GM23338 (cell line): ENCODE results near the gene SPRYD4. TPM values are rescaled to one million over a fixed set of nuclear protein-coding genes. Genes with fewer than 3 reads are reported as not detected.

Source experiments
- ATAC-seq: fragments of 200-7000 bp; cut with Tn5 transposase; 3 replicates; pipeline ENCODE4 v1.9.1; 2020
- DNase-seq: peaks from one replicate; pipeline ENCODE4 v3.0.0-alpha.2; 2015; ENCODE audit warnings: low spot score
- H2AFZ ChIP-seq: fragments of 200-600 bp; sonication (generic); 2 replicates; pipeline ENCODE4 v1.8.0; 2016; ENCODE audit warnings: antibody characterized with exemption, mild to moderate bottlenecking, moderate library complexity
- H3F3A ChIP-seq: fragments of 200-600 bp; sonication (generic); replicated peaks from 2 replicates; pipeline ENCODE4 v1.8.0; 2017; ENCODE audit warnings: antibody characterized with exemption, mixed run types, low read depth
- H3K27ac ChIP-seq: fragments of 200-600 bp; sonication (generic); 2 replicates; pipeline ENCODE4 v1.6.1; 2016; ENCODE audit warnings: low read depth
- H3K27me3 ChIP-seq: fragments of 200-600 bp; sonication (generic); 2 replicates; pipeline ENCODE4 v1.8.0; 2016; ENCODE audit warnings: mild to moderate bottlenecking, mixed run types, moderate library complexity; ENCODE audit not compliant: insufficient read depth
- H3K36me3 ChIP-seq: fragments of 200-600 bp; sonication (generic); 2 replicates; pipeline ENCODE4 v1.8.0; 2016; ENCODE audit warnings: mild to moderate bottlenecking; ENCODE audit not compliant: insufficient read depth
- H3K4me1 ChIP-seq: fragments of 200-600 bp; sonication (generic); 2 replicates; pipeline ENCODE4 v1.8.0; 2016; ENCODE audit warnings: mild to moderate bottlenecking, moderate library complexity; ENCODE audit not compliant: insufficient read depth
- H3K4me2 ChIP-seq: fragments of 200-600 bp; sonication (generic); 2 replicates; pipeline ENCODE4 v1.7.1; 2017; ENCODE audit warnings: mixed run types
- H3K4me3 ChIP-seq: fragments of 200-600 bp; sonication (generic); 2 replicates; pipeline ENCODE4 v1.6.1; 2016; ENCODE audit warnings: mixed run types
- H3K79me2 ChIP-seq: fragments of 200-600 bp; sonication (generic); replicated peaks from 2 replicates; pipeline ENCODE4 v1.8.0; 2017; ENCODE audit warnings: mild to moderate bottlenecking; ENCODE audit not compliant: insufficient read depth
- H3K9me2 ChIP-seq: fragments of 200-600 bp; sonication (generic); 2 replicates; pipeline ENCODE4 v1.8.0; 2017; ENCODE audit not compliant: insufficient read depth
- H4K20me1 ChIP-seq: fragments of 200-600 bp; sonication (generic); replicated peaks from 2 replicates; pipeline ENCODE4 v1.8.0; 2017; ENCODE audit warnings: mild to moderate bottlenecking; ENCODE audit not compliant: insufficient read depth
- H3K27ac Mint-ChIP-seq: 2 replicates; pipeline ENCODE4 v1.8.0; 2020; ENCODE audit warnings: inconsistent platforms, mild to moderate bottlenecking, moderate library complexity, mixed read lengths
- H3K27me3 Mint-ChIP-seq: 3 replicates; pipeline ENCODE4 v1.8.0; 2022; ENCODE audit warnings: low read depth, mild to moderate bottlenecking, moderate library complexity, mixed read lengths, inconsistent platforms; ENCODE audit not compliant: insufficient read depth, poor library complexity
- H3K36me3 Mint-ChIP-seq: 3 replicates; pipeline ENCODE4 v1.8.0; 2021; ENCODE audit warnings: low read depth, mild to moderate bottlenecking, inconsistent platforms, moderate library complexity, mixed read lengths
- H3K4me1 Mint-ChIP-seq: 3 replicates; pipeline ENCODE4 v1.8.0; 2020; ENCODE audit warnings: mild to moderate bottlenecking, inconsistent platforms, mixed read lengths
- H3K4me3 Mint-ChIP-seq: 3 replicates; pipeline ENCODE4 v1.8.0; 2021; ENCODE audit warnings: moderate library complexity, mild to moderate bottlenecking, inconsistent platforms, mixed read lengths
- H3K9me3 Mint-ChIP-seq: 3 replicates; pipeline ENCODE4 v1.8.0; 2020; ENCODE audit warnings: moderate library complexity, mild to moderate bottlenecking, inconsistent platforms, mixed read lengths
- CREB1 ChIP-seq: fragments of 250-450 bp; sonication (Bioruptor Pico); IDR thresholded peaks from 2 replicates; pipeline ENCODE4 v1.5.0; 2020; ENCODE audit warnings: low read depth, mild to moderate bottlenecking, moderate library complexity
- EZH2 ChIP-seq: fragments of 200-600 bp; sonication (generic); IDR thresholded peaks from one replicate; pipeline ENCODE4 v1.8.0; 2017; ENCODE audit warnings: antibody characterized with exemption, mild to moderate bottlenecking, low read depth; ENCODE audit not compliant: unreplicated experiment
- EZH2phosphoT487 ChIP-seq: fragments of 200-600 bp; sonication (generic); IDR thresholded peaks from one replicate; pipeline ENCODE4 v1.8.1; 2018; ENCODE audit warnings: antibody characterized with exemption; ENCODE audit not compliant: unreplicated experiment
- JUNB ChIP-seq: IDR thresholded peaks from one replicate; pipeline ENCODE4 v1.6.1; 2016; ENCODE audit warnings: antibody characterized with exemption; ENCODE audit not compliant: unreplicated experiment
- ZNF331 ChIP-seq: fragments of 250-450 bp; sonication (Bioruptor Pico); IDR thresholded peaks from 2 replicates; pipeline ENCODE4 v1.5.0; 2020; ENCODE audit warnings: low read depth, mild to moderate bottlenecking, moderate library complexity
- polyA plus RNA-seq: library from polyadenylated mRNA; unstranded; fragments of >200 nt; fragmentation: Nextera tagmentation; extraction: Ambion mirVana; gene quantifications from 2 replicates; pipeline ENCODE4 v1.2.1, GENCODE V29; 2016
- total RNA-seq: library from RNA; depleted of rRNA; stranded (reverse); fragments of >200 nt; shearing (Covaris generic); gene quantifications from 2 replicates; pipeline ENCODE4 v1.2.3, GENCODE V29; 2014
- TF ChIP-seq, protein P1 (sequence below): fragments of 250-450 bp; sonication (Bioruptor Pico); IDR thresholded peaks from 2 replicates; pipeline ENCODE4 v1.5.0; 2020; ENCODE audit warnings: mild to moderate bottlenecking, moderate library complexity
- TF ChIP-seq, protein P2 (sequence below), 2 experiments: fragments of 200-600 bp in 1 of 2; sonication (generic) in 1 of 2; conservative IDR thresholded peaks; 2 replicates each; pipeline versions ENCODE4 v1.5.1 to v1.6.1; 2016 to 2017; ENCODE audit warnings: antibody characterized with exemption in 2 of 2, low read depth in 2 of 2, mild to moderate bottlenecking in 2 of 2, moderate library complexity in 1 of 2

Gene SPRYD4
- total and polyA plus RNA-seq, 2 experiments from 2014 or later: 2.1 to 3.1 TPM

DNA sequence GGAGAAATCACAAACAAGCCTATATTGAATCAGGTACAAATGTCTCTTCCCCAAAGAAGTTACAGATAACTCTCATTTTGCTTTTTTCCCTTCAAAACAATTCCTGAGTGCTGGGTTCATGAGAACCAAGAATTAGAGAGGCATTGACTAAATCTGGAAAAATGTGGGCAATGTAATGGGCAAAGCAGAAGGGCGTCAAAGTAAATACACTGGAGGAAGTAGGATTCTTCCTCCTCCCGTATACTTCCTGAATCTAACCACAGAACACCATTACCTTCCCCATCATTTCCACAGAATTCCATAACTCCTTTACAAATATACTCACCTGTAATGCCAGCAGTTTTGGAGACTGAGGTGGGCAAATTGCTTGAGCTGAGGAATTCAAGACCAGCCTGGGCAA, 50.2 kb downstream of the SPRYD4 start (continued):
- TF ChIP-seq, protein P1, sequence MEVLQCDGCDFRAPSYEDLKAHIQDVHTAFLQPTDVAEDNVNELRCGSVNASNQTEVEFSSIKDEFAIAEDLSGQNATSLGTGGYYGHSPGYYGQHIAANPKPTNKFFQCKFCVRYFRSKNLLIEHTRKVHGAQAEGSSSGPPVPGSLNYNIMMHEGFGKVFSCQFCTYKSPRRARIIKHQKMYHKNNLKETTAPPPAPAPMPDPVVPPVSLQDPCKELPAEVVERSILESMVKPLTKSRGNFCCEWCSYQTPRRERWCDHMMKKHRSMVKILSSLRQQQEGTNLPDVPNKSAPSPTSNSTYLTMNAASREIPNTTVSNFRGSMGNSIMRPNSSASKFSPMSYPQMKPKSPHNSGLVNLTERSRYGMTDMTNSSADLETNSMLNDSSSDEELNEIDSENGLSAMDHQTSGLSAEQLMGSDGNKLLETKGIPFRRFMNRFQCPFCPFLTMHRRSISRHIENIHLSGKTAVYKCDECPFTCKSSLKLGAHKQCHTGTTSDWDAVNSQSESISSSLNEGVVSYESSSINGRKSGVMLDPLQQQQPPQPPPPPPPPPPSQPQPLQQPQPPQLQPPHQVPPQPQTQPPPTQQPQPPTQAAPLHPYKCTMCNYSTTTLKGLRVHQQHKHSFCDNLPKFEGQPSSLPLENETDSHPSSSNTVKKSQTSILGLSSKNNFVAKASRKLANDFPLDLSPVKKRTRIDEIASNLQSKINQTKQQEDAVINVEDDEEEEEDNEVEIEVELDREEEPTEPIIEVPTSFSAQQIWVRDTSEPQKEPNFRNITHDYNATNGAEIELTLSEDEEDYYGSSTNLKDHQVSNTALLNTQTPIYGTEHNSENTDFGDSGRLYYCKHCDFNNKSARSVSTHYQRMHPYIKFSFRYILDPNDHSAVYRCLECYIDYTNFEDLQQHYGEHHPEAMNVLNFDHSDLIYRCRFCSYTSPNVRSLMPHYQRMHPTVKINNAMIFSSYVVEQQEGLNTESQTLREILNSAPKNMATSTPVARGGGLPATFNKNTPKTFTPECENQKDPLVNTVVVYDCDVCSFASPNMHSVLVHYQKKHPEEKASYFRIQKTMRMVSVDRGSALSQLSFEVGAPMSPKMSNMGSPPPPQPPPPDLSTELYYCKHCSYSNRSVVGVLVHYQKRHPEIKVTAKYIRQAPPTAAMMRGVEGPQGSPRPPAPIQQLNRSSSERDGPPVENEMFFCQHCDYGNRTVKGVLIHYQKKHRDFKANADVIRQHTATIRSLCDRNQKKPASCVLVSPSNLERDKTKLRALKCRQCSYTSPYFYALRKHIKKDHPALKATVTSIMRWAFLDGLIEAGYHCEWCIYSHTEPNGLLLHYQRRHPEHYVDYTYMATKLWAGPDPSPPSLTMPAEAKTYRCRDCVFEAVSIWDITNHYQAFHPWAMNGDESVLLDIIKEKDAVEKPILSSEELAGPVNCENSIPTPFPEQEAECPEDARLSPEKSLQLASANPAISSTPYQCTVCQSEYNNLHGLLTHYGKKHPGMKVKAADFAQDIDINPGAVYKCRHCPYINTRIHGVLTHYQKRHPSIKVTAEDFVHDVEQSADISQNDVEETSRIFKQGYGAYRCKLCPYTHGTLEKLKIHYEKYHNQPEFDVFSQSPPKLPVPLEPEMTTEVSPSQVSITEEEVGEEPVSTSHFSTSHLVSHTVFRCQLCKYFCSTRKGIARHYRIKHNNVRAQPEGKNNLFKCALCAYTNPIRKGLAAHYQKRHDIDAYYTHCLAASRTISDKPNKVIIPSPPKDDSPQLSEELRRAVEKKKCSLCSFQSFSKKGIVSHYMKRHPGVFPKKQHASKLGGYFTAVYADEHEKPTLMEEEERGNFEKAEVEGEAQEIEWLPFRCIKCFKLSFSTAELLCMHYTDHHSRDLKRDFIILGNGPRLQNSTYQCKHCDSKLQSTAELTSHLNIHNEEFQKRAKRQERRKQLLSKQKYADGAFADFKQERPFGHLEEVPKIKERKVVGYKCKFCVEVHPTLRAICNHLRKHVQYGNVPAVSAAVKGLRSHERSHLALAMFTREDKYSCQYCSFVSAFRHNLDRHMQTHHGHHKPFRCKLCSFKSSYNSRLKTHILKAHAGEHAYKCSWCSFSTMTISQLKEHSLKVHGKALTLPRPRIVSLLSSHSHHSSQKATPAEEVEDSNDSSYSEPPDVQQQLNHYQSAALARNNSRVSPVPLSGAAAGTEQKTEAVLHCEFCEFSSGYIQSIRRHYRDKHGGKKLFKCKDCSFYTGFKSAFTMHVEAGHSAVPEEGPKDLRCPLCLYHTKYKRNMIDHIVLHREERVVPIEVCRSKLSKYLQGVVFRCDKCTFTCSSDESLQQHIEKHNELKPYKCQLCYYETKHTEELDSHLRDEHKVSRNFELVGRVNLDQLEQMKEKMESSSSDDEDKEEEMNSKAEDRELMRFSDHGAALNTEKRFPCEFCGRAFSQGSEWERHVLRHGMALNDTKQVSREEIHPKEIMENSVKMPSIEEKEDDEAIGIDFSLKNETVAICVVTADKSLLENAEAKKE (CRISPR knock-in tag): no peak
- TF ChIP-seq ZNF331 (CRISPR knock-in tag) (no peak), CREB1 (CRISPR knock-in tag) (no peak), JUNB (no peak), EZH2phosphoT487 (no peak)

GRCh38 chr12:56520048-56520447, 51.7 kb downstream of the SPRYD4 start:
- H3K36me3 ChIP-seq: no peaks in the 10 kb centered on the region
- H3K4me3 Mint-ChIP-seq: no peak overlapping the region
- no peaks in the 10 kb centered on the region for H3K9me3 Mint-ChIP-seq
- peaks cover 29% of the 10 kb centered on the region for H3K79me2 ChIP-seq
- TF ChIP-seq, protein P2, sequence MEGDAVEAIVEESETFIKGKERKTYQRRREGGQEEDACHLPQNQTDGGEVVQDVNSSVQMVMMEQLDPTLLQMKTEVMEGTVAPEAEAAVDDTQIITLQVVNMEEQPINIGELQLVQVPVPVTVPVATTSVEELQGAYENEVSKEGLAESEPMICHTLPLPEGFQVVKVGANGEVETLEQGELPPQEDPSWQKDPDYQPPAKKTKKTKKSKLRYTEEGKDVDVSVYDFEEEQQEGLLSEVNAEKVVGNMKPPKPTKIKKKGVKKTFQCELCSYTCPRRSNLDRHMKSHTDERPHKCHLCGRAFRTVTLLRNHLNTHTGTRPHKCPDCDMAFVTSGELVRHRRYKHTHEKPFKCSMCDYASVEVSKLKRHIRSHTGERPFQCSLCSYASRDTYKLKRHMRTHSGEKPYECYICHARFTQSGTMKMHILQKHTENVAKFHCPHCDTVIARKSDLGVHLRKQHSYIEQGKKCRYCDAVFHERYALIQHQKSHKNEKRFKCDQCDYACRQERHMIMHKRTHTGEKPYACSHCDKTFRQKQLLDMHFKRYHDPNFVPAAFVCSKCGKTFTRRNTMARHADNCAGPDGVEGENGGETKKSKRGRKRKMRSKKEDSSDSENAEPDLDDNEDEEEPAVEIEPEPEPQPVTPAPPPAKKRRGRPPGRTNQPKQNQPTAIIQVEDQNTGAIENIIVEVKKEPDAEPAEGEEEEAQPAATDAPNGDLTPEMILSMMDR (conservative IDR thresholded peaks at IDR 0.05; ENCODE audit: low read depth in 2 of 2): no peak
- TF ChIP-seq JUNB: no peak
- TF ChIP-seq, protein P1 (CRISPR knock-in tag): no peak
- no peak for TF ChIP-seq CREB1 (CRISPR knock-in tag)
- no peak for TF ChIP-seq EZH2
- H3K27me3 ChIP-seq: no peaks in the 10 kb centered on the region
- no peak overlapping the region for H3K4me3 ChIP-seq
- peaks cover 22% of the 10 kb centered on the region for H3K4me1 Mint-ChIP-seq
- no peaks in the 10 kb centered on the region for H3F3A ChIP-seq
- DNase-seq (peak; percentile 29), ATAC-seq (no peak)
- no peak overlapping the region for H2AFZ ChIP-seq
- H3K27ac Mint-ChIP-seq: no peak overlapping the region
- no peaks in the 10 kb centered on the region for H3K36me3 Mint-ChIP-seq
- 0 out of 2 replicates have a peak overlapping the region, but pooled peaks have one; percentile 46 for H3K4me2 ChIP-seq
- peaks cover 17% of the 10 kb centered on the region for H3K4me1 ChIP-seq
- H3K9me2 ChIP-seq: no peaks in the 10 kb centered on the region
- peaks cover 1% of the 10 kb centered on the region for H3K27me3 Mint-ChIP-seq
- H4K20me1 ChIP-seq: no peaks in the 10 kb centered on the region
- H3K27ac ChIP-seq: no peak overlapping the region
